ENCODE results near the gene NEIL1.

NEIL1 gene

DNA sequence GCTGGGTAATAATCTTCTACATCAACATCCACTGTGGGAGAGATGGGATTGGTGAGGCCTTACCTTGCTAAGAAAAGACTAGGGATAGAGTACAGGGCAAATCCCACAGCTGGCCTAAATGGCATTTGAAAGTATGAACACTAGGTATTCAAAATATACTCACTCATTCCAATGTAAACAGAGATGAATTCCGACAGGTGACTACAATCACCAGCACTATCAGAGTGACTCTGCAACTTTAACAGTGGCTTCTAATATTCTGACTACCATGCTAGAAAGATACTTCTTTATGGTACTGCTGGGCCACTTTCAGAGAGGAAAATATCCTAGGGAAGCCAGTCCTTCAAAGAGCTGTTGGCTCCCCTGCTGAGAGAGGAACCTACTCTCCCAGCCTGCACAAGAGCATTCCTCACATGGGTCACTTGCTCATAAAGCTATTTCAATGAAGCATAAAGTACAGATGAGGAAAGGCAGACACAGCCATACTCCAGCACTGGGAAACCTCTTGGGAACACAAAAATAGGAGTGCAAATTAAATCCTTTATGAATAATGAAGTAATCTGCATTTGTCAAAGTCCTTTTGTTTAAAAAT, 43.0 kb downstream of the NEIL1 start:
- no peak for DNase-seq

DNA sequence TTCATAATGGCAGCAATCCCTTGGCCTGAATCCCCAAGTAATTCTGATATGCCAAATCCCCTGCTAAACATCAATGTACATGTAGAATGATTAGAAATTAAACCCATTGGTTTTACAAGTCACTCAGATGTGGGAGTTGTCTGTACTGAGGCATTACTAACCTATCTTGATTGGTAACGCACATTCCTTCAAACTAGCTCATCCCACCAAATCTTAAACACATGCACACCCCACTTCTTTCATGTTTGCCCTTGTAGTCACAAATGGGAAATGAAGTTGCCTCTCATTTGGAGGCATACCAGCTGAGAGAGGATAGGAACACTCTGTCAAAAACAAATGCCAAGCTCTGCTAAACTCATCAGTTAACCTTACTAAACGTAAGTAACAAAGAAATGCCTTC, 50.7 kb downstream of the NEIL1 start:
- no peak for DNase-seq

DNA sequence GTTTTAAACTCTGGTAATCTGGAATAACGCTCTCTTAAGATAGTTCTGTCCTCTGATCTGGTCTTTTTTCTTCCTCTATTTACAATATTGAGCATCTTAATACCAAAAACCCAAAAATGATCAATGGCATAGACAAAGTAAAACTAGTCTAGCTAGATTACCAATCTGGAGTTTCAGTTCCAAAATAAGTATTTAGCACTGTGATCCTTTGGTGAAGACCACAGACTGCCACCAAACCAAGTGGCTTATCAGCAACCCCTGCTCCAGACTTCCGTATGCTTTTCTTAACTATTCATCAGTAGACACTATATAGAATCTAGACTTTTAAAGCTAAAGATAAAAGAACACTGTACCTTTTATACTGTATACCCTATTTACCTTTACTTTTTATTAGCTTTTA, 57.1 kb downstream of the NEIL1 start:
- no peak for DNase-seq

Data from hippocampal formation (tissue), 2 donors.